ENCODE results near the gene SEMA3A. TPM values are rescaled to one million over a fixed set of nuclear protein-coding genes. Genes with fewer than 3 reads are reported as not detected.

SEMA3A gene
- polyA plus RNA-seq, 1 experiment, result 6.8 TPM

DNA sequence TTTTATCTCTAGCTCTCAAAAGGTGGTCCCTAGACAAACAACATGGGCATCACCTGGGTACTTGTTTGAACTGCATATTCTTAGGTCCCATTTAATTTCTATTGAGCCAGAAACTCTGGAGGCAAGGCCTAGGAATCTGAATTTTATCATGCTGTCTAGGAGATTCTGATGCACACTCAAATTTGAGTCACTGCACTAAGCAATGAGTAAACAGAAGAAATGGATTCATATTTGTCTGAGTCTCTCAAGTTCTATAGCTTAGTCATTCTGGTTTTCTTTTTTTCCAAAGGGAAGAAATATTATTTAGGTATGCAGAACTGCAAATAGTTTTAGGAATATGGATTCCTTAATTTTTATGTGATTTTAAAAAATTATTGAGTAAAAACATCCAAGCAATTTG lies 185.5 kb downstream of the SEMA3A start:
- POLR2A ChIA-PET, result no interaction called here

DNA sequence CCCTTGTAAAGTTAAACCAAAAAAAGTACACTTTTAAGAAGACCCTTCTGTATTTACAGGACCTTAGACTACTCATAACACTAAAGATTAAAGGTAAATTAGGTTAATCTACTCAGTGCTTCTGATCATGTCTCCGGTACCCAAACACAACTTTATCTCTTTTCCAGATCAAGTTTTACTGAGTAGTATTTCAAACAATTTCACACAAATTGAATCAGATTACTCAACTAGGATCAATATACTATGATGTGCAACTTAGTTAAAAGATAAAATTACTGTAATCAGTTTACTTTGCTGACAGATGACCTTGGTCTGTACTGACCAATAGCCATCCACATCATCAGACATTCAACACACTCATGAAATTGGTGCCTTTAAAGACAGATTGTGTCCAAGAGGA lies 191.4 kb downstream of the SEMA3A start:
- ChIA-PET CTCF (interaction anchor here (0.6 kb wide), 1 partner anchor 1020 kb away, joined by 4 read pairs; no protein-coding TSS in a partner anchor), POLR2A (no interaction called here)

More for the DNA sequence above, 185.5 kb downstream of the SEMA3A start:
- H3K36me3 ChIP-seq (ENCODE audit: control insufficient read depth, insufficient read depth, low read length), result no peaks in the 10 kb centered on the region
- H3K4me3 ChIP-seq (ENCODE audit: low read depth, low read length), result no peak overlapping the region
- TF ChIP-seq, protein P1, sequence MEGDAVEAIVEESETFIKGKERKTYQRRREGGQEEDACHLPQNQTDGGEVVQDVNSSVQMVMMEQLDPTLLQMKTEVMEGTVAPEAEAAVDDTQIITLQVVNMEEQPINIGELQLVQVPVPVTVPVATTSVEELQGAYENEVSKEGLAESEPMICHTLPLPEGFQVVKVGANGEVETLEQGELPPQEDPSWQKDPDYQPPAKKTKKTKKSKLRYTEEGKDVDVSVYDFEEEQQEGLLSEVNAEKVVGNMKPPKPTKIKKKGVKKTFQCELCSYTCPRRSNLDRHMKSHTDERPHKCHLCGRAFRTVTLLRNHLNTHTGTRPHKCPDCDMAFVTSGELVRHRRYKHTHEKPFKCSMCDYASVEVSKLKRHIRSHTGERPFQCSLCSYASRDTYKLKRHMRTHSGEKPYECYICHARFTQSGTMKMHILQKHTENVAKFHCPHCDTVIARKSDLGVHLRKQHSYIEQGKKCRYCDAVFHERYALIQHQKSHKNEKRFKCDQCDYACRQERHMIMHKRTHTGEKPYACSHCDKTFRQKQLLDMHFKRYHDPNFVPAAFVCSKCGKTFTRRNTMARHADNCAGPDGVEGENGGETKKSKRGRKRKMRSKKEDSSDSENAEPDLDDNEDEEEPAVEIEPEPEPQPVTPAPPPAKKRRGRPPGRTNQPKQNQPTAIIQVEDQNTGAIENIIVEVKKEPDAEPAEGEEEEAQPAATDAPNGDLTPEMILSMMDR (IDR thresholded peaks at IDR 0.05; ENCODE audit: insufficient read depth, low read depth, low read length), result no peak
- H3K27me3 ChIP-seq (ENCODE audit: control insufficient read depth, insufficient read depth, low read length), result no peaks in the 10 kb centered on the region
- DNase-seq (ENCODE audit: low read depth), result no peak
- CTCF ChIA-PET, result no interaction called here

DNA sequence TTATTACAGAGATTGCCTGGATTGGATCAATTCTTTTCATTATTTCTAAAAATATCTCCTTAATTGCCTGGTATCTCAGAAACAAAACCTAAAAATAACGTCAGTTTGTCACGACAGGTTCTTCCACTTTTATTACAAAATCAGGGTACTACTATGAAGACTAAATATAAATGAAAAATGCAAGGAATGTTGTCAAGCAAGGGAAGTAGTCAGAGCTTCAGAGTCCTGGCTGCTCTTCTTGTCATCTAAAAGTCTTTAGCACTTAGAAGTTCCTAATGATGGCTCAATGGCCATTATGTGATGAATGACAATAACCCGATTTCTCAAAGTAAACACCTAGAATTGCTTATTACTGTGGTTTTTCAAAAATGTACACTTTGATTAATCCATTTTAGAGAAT lies 192.2 kb downstream of the SEMA3A start:
- Histone ChIP-seq H3K4me3 (ENCODE audit: low read depth, low read length) (no peak overlapping the region), H3K36me3 (ENCODE audit: control insufficient read depth, insufficient read depth, low read length) (no peaks in the 10 kb centered on the region), H3K27me3 (ENCODE audit: control insufficient read depth, insufficient read depth, low read length) (no peaks in the 10 kb centered on the region)
- TF ChIP-seq, protein P1 (IDR thresholded peaks at IDR 0.05; ENCODE audit: insufficient read depth, low read depth, low read length), result no peak
- ChIA-PET CTCF (no interaction called here), POLR2A (no interaction called here)
- no peak for DNase-seq (ENCODE audit: low read depth)

More for the DNA sequence above, 191.4 kb downstream of the SEMA3A start:
- Histone ChIP-seq H3K36me3 (ENCODE audit: control insufficient read depth, insufficient read depth, low read length) (no peaks in the 10 kb centered on the region), H3K4me3 (ENCODE audit: low read depth, low read length) (no peak overlapping the region), H3K27me3 (ENCODE audit: control insufficient read depth, insufficient read depth, low read length) (no peaks in the 10 kb centered on the region)
- DNase-seq (ENCODE audit: low read depth), result no peak
- TF ChIP-seq, protein P1 (IDR thresholded peaks at IDR 0.05; ENCODE audit: insufficient read depth, low read depth, low read length), result no peak

DNA sequence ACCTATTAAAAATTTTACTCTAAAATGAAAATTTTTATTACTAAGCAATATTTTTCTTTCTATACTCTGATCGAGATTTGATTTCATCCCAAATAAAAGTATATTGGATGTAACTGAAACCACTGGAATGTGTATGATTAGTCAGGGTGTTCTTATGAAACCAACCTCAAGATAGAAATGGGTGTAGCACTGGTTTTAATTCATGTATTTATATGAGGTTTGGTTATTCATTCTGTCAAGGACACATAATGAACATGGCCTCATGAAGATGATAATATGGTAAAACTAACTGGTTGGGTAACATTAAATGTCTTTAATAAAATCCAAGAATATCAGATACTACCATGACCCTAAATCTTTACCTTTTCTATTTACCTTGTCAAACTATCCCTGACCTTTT lies 197.7 kb downstream of the SEMA3A start:
- H3K4me3 ChIP-seq (ENCODE audit: low read depth, low read length), result no peak overlapping the region
- no peak for DNase-seq (ENCODE audit: low read depth)
- no peaks in the 10 kb centered on the region for H3K27me3 ChIP-seq (ENCODE audit: control insufficient read depth, insufficient read depth, low read length)
- POLR2A ChIA-PET, result no interaction called here
- CTCF ChIA-PET, result no interaction called here
- H3K36me3 ChIP-seq (ENCODE audit: control insufficient read depth, insufficient read depth, low read length), result no peaks in the 10 kb centered on the region
- TF ChIP-seq, protein P1 (IDR thresholded peaks at IDR 0.05; ENCODE audit: insufficient read depth, low read depth, low read length), result no peak

DNA sequence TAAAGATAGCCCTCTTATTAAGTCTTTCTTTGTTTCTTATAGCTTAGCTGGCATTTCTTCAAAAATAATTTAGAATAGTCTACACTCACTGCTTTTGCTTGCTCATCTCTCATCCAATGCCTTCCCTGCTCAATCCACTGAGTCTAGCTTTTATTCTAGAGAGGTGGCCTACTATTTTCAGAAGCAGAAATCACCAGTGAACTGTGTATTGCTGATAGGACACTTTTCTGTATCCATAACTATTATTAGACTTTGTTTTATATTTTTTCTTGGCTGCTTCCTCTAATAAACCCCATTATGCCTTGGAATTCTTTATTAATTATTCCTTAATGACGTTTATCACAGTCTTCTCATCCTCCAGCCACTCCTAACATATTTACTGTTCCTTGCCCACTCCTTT lies 206.8 kb downstream of the SEMA3A start:
- ChIA-PET CTCF (interaction anchor here (1.5 kb wide), 1 partner anchor 55 kb away, joined by 4 read pairs; no protein-coding TSS in a partner anchor), POLR2A (no interaction called here)
- no peaks in the 10 kb centered on the region for H3K27me3 ChIP-seq (ENCODE audit: control insufficient read depth, insufficient read depth, low read length)
- H3K36me3 ChIP-seq (ENCODE audit: control insufficient read depth, insufficient read depth, low read length), result no peaks in the 10 kb centered on the region
- H3K4me3 ChIP-seq (ENCODE audit: low read depth, low read length), result no peak overlapping the region
- TF ChIP-seq, protein P1 (IDR thresholded peaks at IDR 0.05; ENCODE audit: insufficient read depth, low read depth, low read length), result no peak
- DNase-seq (ENCODE audit: low read depth), result no peak
